ENCODE measurements around the gene P2RX1. TPM values are rescaled to one million over a fixed set of nuclear protein-coding genes. Genes with fewer than 3 reads are reported as not detected.

Gene P2RX1
- total and polyA plus RNA-seq, 2 donors (not counting 1 experiment from before 2014, with no cell fraction given) = 25.7 to 84.7 TPM

GRCh38 chr17:3935140-3935542 lies 18.9 kb upstream of the P2RX1 start:
- 22% methylated on average over 5 of the region's 10 CpGs for WGBS (ENCODE audit: insufficient coverage)
- H3K4me3 Mint-ChIP-seq = no peak overlapping the region
- no peaks in the 10 kb centered on the region for H3K27me3 ChIP-seq (replicated peaks in 1 of 4; ENCODE audit: control extremely low read depth in 1 of 4, control insufficient read depth in 3 of 4, insufficient read depth in 4 of 4, low read length in 3 of 4)
- no peaks in the 10 kb centered on the region for H3K9me3 ChIP-seq (ENCODE audit: control extremely low read depth in 1 of 3, control insufficient read depth in 2 of 3, insufficient read depth in 1 of 3, low read length in 2 of 3)
- no peaks in the 10 kb centered on the region for H3K27me3 Mint-ChIP-seq
- TF ChIP-seq CTCF (IDR thresholded peaks at IDR 0.05) (peak; percentile 57), EZH2 (IDR thresholded peaks at IDR 0.05; ENCODE audit: borderline replicate concordance, insufficient read depth, low read depth, low read length, poor library complexity, severe bottlenecking) (no peak)
- ChIA-PET POLR2A (interaction anchor here (0.6 to 3.1 kb wide), 3 partner anchors 20 to 71 kb away, joined by 3 to 10 read pairs (median 4); partner anchors contain the start of gene P2RX1), CTCF (interaction anchor here (0.6 to 4.4 kb wide), 13 partner anchors 12 to 368 kb away, joined by 3 to 29 read pairs (median 4); no protein-coding TSS in a partner anchor)
- intact Hi-C loops (cut with micrococcal nuclease) = loop anchor here (1.0 kb wide), 1 partner anchor 69 kb away; no protein-coding TSS in a partner anchor
- no peak overlapping the region for H3K4me2 ChIP-seq (replicated peaks; ENCODE audit: low read depth, low read length, poor library complexity, severe bottlenecking)
- no peaks in the 10 kb centered on the region for H3K4me1 ChIP-seq (ENCODE audit: control insufficient read depth in 2 of 2, insufficient read depth in 2 of 2, low read length in 2 of 2)
- H2AFZ ChIP-seq (ENCODE audit: insufficient read depth, low read depth, low read length, poor library complexity, severe bottlenecking) = no peak overlapping the region
- H3K36me3 ChIP-seq (replicated peaks in 1 of 2; ENCODE audit: control extremely low read depth in 1 of 2, control insufficient read depth in 1 of 2, extremely low read depth in 1 of 2, insufficient read depth in 2 of 2, low read length in 1 of 2) = peaks cover 26 to 87% of the 10 kb centered on the region in 2 experiments
- peaks cover 74% of the 10 kb centered on the region for H4K20me1 ChIP-seq (ENCODE audit: control insufficient read depth, insufficient read depth, low read length, poor library complexity, severe bottlenecking)
- peak; percentile 61 for ATAC-seq (ENCODE audit: low read depth)
- H3K4me3 ChIP-seq (ENCODE audit: control extremely low read depth in 1 of 5, extremely low read depth in 1 of 5, insufficient read depth in 1 of 5, low read depth in 2 of 5, low read length in 4 of 5) = no peak overlapping the region
- H3K4me1 Mint-ChIP-seq = no peaks in the 10 kb centered on the region
- peak overlapping the region; percentile 61 for H3K27ac Mint-ChIP-seq
- H3K9ac ChIP-seq (ENCODE audit: low read length) = no peak overlapping the region
- no peaks in the 10 kb centered on the region for H3K9me3 Mint-ChIP-seq (ENCODE audit: insufficient read depth)
- DNase-seq = peak; percentile 72
- H3K79me2 ChIP-seq (ENCODE audit: control insufficient read depth, insufficient read depth, low read length) = peaks cover 29% of the 10 kb centered on the region
- H3K27ac ChIP-seq (ENCODE audit: low read length in 2 of 2) = peak overlapping the region in 1 of 2 donors; percentile 30

- H4K20me1 ChIP-seq (ENCODE audit: control insufficient read depth, insufficient read depth, low read length, poor library complexity, severe bottlenecking) = peaks cover 70% of the 10 kb centered on the region
- POLR2A ChIA-PET = interaction anchor here (1.1 kb wide), 1 partner anchor 14 kb away, joined by 10 read pairs; no protein-coding TSS in a partner anchor
- 92% methylated on average over 1 of the region's 1 CpG for WGBS (ENCODE audit: insufficient coverage)
- H3K27me3 ChIP-seq (replicated peaks in 1 of 4; ENCODE audit: control extremely low read depth in 1 of 4, control insufficient read depth in 3 of 4, insufficient read depth in 4 of 4, low read length in 3 of 4) = no peaks in the 10 kb centered on the region
- H3K27ac ChIP-seq (ENCODE audit: low read length in 2 of 2) = peak overlapping the region in 1 of 2 donors; percentile 35
- H3K27me3 Mint-ChIP-seq = no peaks in the 10 kb centered on the region
- TF ChIP-seq CTCF (IDR thresholded peaks at IDR 0.05) (no peak), EZH2 (IDR thresholded peaks at IDR 0.05; ENCODE audit: borderline replicate concordance, insufficient read depth, low read depth, low read length, poor library complexity, severe bottlenecking) (no peak)
- H2AFZ ChIP-seq (ENCODE audit: insufficient read depth, low read depth, low read length, poor library complexity, severe bottlenecking) = no peak overlapping the region
- ATAC-seq (ENCODE audit: low read depth) (no peak), DNase-seq (no peak)
- no peak overlapping the region for H3K9ac ChIP-seq (ENCODE audit: low read length)
- peaks cover 11% of the 10 kb centered on the region for H3K4me1 Mint-ChIP-seq
- peaks cover 6% of the 10 kb centered on the region for H3K79me2 ChIP-seq (ENCODE audit: control insufficient read depth, insufficient read depth, low read length)
- no peak overlapping the region for H3K4me3 ChIP-seq (ENCODE audit: control extremely low read depth in 1 of 5, extremely low read depth in 1 of 5, insufficient read depth in 1 of 5, low read depth in 2 of 5, low read length in 4 of 5)
- H3K4me2 ChIP-seq (replicated peaks; ENCODE audit: low read depth, low read length, poor library complexity, severe bottlenecking) = no peak overlapping the region
- peaks cover 9 to 82% of the 10 kb centered on the region in 2 experiments for H3K36me3 ChIP-seq (replicated peaks in 1 of 2; ENCODE audit: control extremely low read depth in 1 of 2, control insufficient read depth in 1 of 2, extremely low read depth in 1 of 2, insufficient read depth in 2 of 2, low read length in 1 of 2)
- no peaks in the 10 kb centered on the region for H3K4me1 ChIP-seq (ENCODE audit: control insufficient read depth in 2 of 2, insufficient read depth in 2 of 2, low read length in 2 of 2)
- CTCF ChIA-PET = no interaction called here
- no peaks in the 10 kb centered on the region for H3K9me3 ChIP-seq (ENCODE audit: control extremely low read depth in 1 of 3, control insufficient read depth in 2 of 3, insufficient read depth in 1 of 3, low read length in 2 of 3)
- no peaks in the 10 kb centered on the region for H3K9me3 Mint-ChIP-seq (ENCODE audit: insufficient read depth)
- H3K4me3 Mint-ChIP-seq = no peak overlapping the region
- intact Hi-C loops (cut with micrococcal nuclease) = no loop called here
- no peak overlapping the region for H3K27ac Mint-ChIP-seq
These were observed 13.5 kb upstream of the P2RX1 start for GRCh38 chr17:3929764-3930163.
